Ishikawa (cell line): ENCODE measurements around the gene IRS4.

Experiments
- CEBPB ChIP-seq: IDR thresholded peaks from 2 replicates; pipeline ENCODE4 v1.6.1; 2012
- CREB1 ChIP-seq: IDR thresholded peaks from 2 replicates; pipeline ENCODE4 v1.6.1; 2012; ENCODE audit warnings: low read depth
- EGR1 ChIP-seq: IDR thresholded peaks from 2 replicates; pipeline ENCODE4 v1.6.1; 2012
- EP300 ChIP-seq: IDR thresholded peaks from 2 replicates; pipeline ENCODE4 v1.6.1; 2012; ENCODE audit warnings: borderline replicate concordance
- FOXM1 ChIP-seq: IDR thresholded peaks from 2 replicates; pipeline ENCODE4 v1.6.1; 2012; ENCODE audit warnings: low read depth, borderline replicate concordance
- MAX ChIP-seq: IDR thresholded peaks from 2 replicates; pipeline ENCODE4 v1.6.1; 2012
- NFIC ChIP-seq: IDR thresholded peaks from 2 replicates; pipeline ENCODE4 v1.6.1; 2012
- RAD21 ChIP-seq: IDR thresholded peaks from 2 replicates; pipeline ENCODE4 v1.6.1; 2012; ENCODE audit warnings: low read depth
- REST ChIP-seq: IDR thresholded peaks from 2 replicates; pipeline ENCODE4 v1.6.1; 2012; ENCODE audit warnings: low read depth, mild to moderate bottlenecking
- TAF1 ChIP-seq: IDR thresholded peaks from 2 replicates; pipeline ENCODE4 v1.6.1; 2012; ENCODE audit warnings: low read depth, mild to moderate bottlenecking
- TCF12 ChIP-seq: IDR thresholded peaks from 2 replicates; pipeline ENCODE4 v1.6.1; 2012; ENCODE audit warnings: low read depth
- TEAD4 ChIP-seq: IDR thresholded peaks from 2 replicates; pipeline ENCODE4 v1.6.1; 2012
- USF1 ChIP-seq: IDR thresholded peaks from 2 replicates; pipeline ENCODE4 v1.6.1; 2012
- YY1 ChIP-seq: IDR thresholded peaks from 2 replicates; pipeline ENCODE4 v1.6.1; 2012; ENCODE audit warnings: low read depth
- ZBTB7A ChIP-seq: IDR thresholded peaks from 2 replicates; pipeline ENCODE4 v1.6.1; 2012; ENCODE audit warnings: low read depth

The IRS4 gene

GRCh38 chrX:108732630-108733321 is 3.6 kb downstream of the IRS4 start:
- TF ChIP-seq TAF1: no peak
- TF ChIP-seq REST: no peak
- no peak for TF ChIP-seq RAD21
- no peak for TF ChIP-seq YY1
- no peak for TF ChIP-seq ZBTB7A
- TF ChIP-seq FOXM1: no peak
- TF ChIP-seq CEBPB: no peak
- TF ChIP-seq NFIC: no peak
- TF ChIP-seq TCF12: no peak
- TF ChIP-seq EP300: no peak
- no peak for TF ChIP-seq CREB1
- TF ChIP-seq MAX: no peak
- TF ChIP-seq TEAD4: no peak
- no peak for TF ChIP-seq EGR1
- no peak for TF ChIP-seq USF1

- no peak for TF ChIP-seq EGR1
Measured at GRCh38 chrX:108731153-108731552, 5.2 kb downstream of the IRS4 start.

- TF ChIP-seq RAD21 (no peak), EP300 (no peak), TCF12 (no peak), ZBTB7A (no peak), TAF1 (no peak), FOXM1 (no peak), NFIC (no peak), CEBPB (no peak), USF1 (no peak), YY1 (no peak), CREB1 (no peak), EGR1 (no peak)
Measured at GRCh38 chrX:108726748-108727147, 9.6 kb downstream of the IRS4 start.

- TF ChIP-seq YY1 (no peak), RAD21 (no peak), TCF12 (no peak), USF1 (no peak), TAF1 (no peak), EP300 (no peak), FOXM1 (no peak), CEBPB (no peak), EGR1 (no peak), ZBTB7A (no peak), MAX (no peak), TEAD4 (no peak), REST (no peak), CREB1 (no peak), NFIC (no peak)
Measured at GRCh38 chrX:108722561-108722960, 13.8 kb downstream of the IRS4 start.

GRCh38 chrX:108712886-108713285 is 23.5 kb downstream of the IRS4 start:
- TF ChIP-seq RAD21 (no peak), TEAD4 (no peak), CEBPB (no peak), YY1 (no peak), MAX (no peak), EP300 (no peak), NFIC (no peak), ZBTB7A (no peak)

- TF ChIP-seq CEBPB: no peak
- no peak for TF ChIP-seq REST
- TF ChIP-seq ZBTB7A: no peak
- no peak for TF ChIP-seq NFIC
- no peak for TF ChIP-seq MAX
- TF ChIP-seq TAF1: no peak
- TF ChIP-seq TEAD4: no peak
- TF ChIP-seq TCF12: no peak
- no peak for TF ChIP-seq USF1
- TF ChIP-seq CREB1: no peak
- no peak for TF ChIP-seq FOXM1
- no peak for TF ChIP-seq EGR1
- TF ChIP-seq RAD21: no peak
- TF ChIP-seq YY1: no peak
- TF ChIP-seq EP300: no peak
Measured at GRCh38 chrX:108704839-108705238, 31.5 kb downstream of the IRS4 start.
